ENCODE results near the gene MEGF10. TPM values are rescaled to one million over a fixed set of nuclear protein-coding genes. Genes with fewer than 3 reads are reported as not detected.

The MEGF10 gene
- total and polyA plus RNA-seq, 2 donors (not counting 1 experiment from before 2014, with no cell fraction given): not detected

DNA sequence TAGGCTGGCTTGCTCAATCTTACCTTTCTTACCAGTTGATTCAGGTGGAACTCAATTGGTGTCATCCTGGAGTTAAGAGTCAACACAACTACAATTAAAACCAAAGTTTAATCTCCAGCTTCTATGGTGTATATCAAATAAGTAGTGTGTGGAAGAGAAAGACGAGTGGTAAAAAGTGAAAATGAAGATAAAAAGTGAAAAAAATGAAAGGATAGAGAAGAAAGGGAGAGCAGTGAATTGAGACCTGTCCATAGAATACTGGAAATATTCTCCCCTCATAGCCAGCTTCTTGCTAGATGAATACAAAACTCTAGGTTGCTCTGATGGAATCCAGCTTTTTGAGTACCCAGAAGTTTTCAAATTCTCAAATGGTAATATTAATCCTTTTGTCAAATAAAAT, 76.4 kb downstream of the MEGF10 start:
- ChIA-PET CTCF (no interaction called here), POLR2A (no interaction called here)
- Histone ChIP-seq H3K4me1 (ENCODE audit: control insufficient read depth in 2 of 2, insufficient read depth in 2 of 2, low read length in 2 of 2) (no peaks in the 10 kb centered on the region), H3K9ac (ENCODE audit: low read length) (no peak overlapping the region), H3K79me2 (ENCODE audit: control insufficient read depth, insufficient read depth, low read length) (no peaks in the 10 kb centered on the region), H3K27me3 (replicated peaks in 1 of 4; ENCODE audit: control extremely low read depth in 1 of 4, control insufficient read depth in 3 of 4, insufficient read depth in 4 of 4, low read length in 3 of 4) (peaks cover 0 to 10% (median 0%) of the 10 kb centered on the region in 4 experiments), H3K4me2 (replicated peaks; ENCODE audit: low read depth, low read length, poor library complexity, severe bottlenecking) (no peak overlapping the region), H2AFZ (ENCODE audit: insufficient read depth, low read depth, low read length, poor library complexity, severe bottlenecking) (no peak overlapping the region), H4K20me1 (ENCODE audit: control insufficient read depth, insufficient read depth, low read length, poor library complexity, severe bottlenecking) (no peaks in the 10 kb centered on the region), H3K27ac (ENCODE audit: low read length in 2 of 2) (no peak overlapping the region), H3K36me3 (replicated peaks in 1 of 2; ENCODE audit: control extremely low read depth in 1 of 2, control insufficient read depth in 1 of 2, extremely low read depth in 1 of 2, insufficient read depth in 2 of 2, low read length in 1 of 2) (no peaks in the 10 kb centered on the region), H3K4me3 (ENCODE audit: control extremely low read depth in 1 of 5, extremely low read depth in 1 of 5, insufficient read depth in 1 of 5, low read depth in 2 of 5, low read length in 4 of 5) (no peak overlapping the region), H3K9me3 (ENCODE audit: control extremely low read depth in 1 of 3, control insufficient read depth in 2 of 3, insufficient read depth in 1 of 3, low read length in 2 of 3) (no peaks in the 10 kb centered on the region)
- WGBS (ENCODE audit: insufficient coverage): no CpG with 5 or more reads among the region's 1 CpG
- TF ChIP-seq EZH2 (IDR thresholded peaks at IDR 0.05; ENCODE audit: borderline replicate concordance, insufficient read depth, low read depth, low read length, poor library complexity, severe bottlenecking): no peak
- TF ChIP-seq, protein P1, sequence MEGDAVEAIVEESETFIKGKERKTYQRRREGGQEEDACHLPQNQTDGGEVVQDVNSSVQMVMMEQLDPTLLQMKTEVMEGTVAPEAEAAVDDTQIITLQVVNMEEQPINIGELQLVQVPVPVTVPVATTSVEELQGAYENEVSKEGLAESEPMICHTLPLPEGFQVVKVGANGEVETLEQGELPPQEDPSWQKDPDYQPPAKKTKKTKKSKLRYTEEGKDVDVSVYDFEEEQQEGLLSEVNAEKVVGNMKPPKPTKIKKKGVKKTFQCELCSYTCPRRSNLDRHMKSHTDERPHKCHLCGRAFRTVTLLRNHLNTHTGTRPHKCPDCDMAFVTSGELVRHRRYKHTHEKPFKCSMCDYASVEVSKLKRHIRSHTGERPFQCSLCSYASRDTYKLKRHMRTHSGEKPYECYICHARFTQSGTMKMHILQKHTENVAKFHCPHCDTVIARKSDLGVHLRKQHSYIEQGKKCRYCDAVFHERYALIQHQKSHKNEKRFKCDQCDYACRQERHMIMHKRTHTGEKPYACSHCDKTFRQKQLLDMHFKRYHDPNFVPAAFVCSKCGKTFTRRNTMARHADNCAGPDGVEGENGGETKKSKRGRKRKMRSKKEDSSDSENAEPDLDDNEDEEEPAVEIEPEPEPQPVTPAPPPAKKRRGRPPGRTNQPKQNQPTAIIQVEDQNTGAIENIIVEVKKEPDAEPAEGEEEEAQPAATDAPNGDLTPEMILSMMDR (IDR thresholded peaks at IDR 0.05): no peak
- Mint-ChIP-seq H3K4me1 (no peaks in the 10 kb centered on the region), H3K9me3 (ENCODE audit: insufficient read depth) (no peaks in the 10 kb centered on the region), H3K4me3 (no peak overlapping the region), H3K27me3 (peaks cover 27% of the 10 kb centered on the region), H3K27ac (no peak overlapping the region)
- ATAC-seq (ENCODE audit: low read depth) (no peak), DNase-seq (no peak)
- intact Hi-C loops (cut with micrococcal nuclease): no loop called here

DNA sequence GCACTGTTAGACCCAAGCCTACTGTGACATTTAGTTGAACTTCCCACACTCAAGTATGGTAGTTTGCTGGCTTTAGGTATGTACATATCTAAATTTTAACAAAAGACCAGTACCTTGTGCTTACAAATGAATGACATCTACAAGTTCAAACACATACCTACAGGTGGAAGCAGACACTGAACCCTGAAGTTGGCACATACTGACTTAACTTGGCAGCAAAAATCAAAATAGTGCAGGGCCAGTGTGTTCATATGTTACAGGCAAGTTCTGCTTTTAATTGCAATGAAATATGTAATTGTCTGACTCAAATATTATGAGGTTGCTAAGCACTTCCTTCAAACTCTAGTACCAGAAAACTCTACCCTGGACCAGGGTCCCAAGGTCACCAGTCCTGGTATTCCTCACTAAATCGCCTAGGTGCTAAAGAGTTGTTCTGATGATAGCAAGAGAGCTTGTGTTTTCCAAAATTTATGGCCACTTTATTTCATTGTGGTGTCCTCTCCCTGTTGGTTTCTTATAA, 77.4 kb downstream of the MEGF10 start:
- TF ChIP-seq, protein P1 (IDR thresholded peaks at IDR 0.05): no peak
- TF ChIP-seq EZH2 (IDR thresholded peaks at IDR 0.05; ENCODE audit: borderline replicate concordance, insufficient read depth, low read depth, low read length, poor library complexity, severe bottlenecking): no peak
- ChIA-PET POLR2A (no interaction called here), CTCF (no interaction called here)
- H3K27me3 Mint-ChIP-seq: peaks cover 24% of the 10 kb centered on the region
- Histone ChIP-seq H3K9me3 (ENCODE audit: control extremely low read depth in 1 of 3, control insufficient read depth in 2 of 3, insufficient read depth in 1 of 3, low read length in 2 of 3) (no peaks in the 10 kb centered on the region), H3K4me1 (ENCODE audit: control insufficient read depth in 2 of 2, insufficient read depth in 2 of 2, low read length in 2 of 2) (no peaks in the 10 kb centered on the region), H3K27me3 (replicated peaks in 1 of 4; ENCODE audit: control extremely low read depth in 1 of 4, control insufficient read depth in 3 of 4, insufficient read depth in 4 of 4, low read length in 3 of 4) (peaks cover 0 to 10% (median 0%) of the 10 kb centered on the region in 4 experiments), H3K36me3 (replicated peaks in 1 of 2; ENCODE audit: control extremely low read depth in 1 of 2, control insufficient read depth in 1 of 2, extremely low read depth in 1 of 2, insufficient read depth in 2 of 2, low read length in 1 of 2) (no peaks in the 10 kb centered on the region), H3K27ac (ENCODE audit: low read length in 2 of 2) (no peak overlapping the region), H3K9ac (ENCODE audit: low read length) (no peak overlapping the region), H2AFZ (ENCODE audit: insufficient read depth, low read depth, low read length, poor library complexity, severe bottlenecking) (no peak overlapping the region), H3K4me3 (ENCODE audit: control extremely low read depth in 1 of 5, extremely low read depth in 1 of 5, insufficient read depth in 1 of 5, low read depth in 2 of 5, low read length in 4 of 5) (no peak overlapping the region), H3K79me2 (ENCODE audit: control insufficient read depth, insufficient read depth, low read length) (no peaks in the 10 kb centered on the region), H4K20me1 (ENCODE audit: control insufficient read depth, insufficient read depth, low read length, poor library complexity, severe bottlenecking) (no peaks in the 10 kb centered on the region), H3K4me2 (replicated peaks; ENCODE audit: low read depth, low read length, poor library complexity, severe bottlenecking) (no peak overlapping the region)
- intact Hi-C loops (cut with micrococcal nuclease): no loop called here
- WGBS (ENCODE audit: insufficient coverage): no CpG with 5 or more reads among the region's 1 CpG
- no peaks in the 10 kb centered on the region for H3K4me1 Mint-ChIP-seq
- ATAC-seq (ENCODE audit: low read depth): no peak
- H3K4me3 Mint-ChIP-seq: no peak overlapping the region
- H3K27ac Mint-ChIP-seq: no peak overlapping the region
- no peak for DNase-seq
- H3K9me3 Mint-ChIP-seq (ENCODE audit: insufficient read depth): no peaks in the 10 kb centered on the region
